Activated T-cell treated with anti-CD3 and anti-CD28 coated beads for 48 hours (primary cell): Measurements from ENCODE around the gene GIMAP5.

Experiments used
- DNase-seq: peaks from one replicate; pipeline ENCODE4 v3.0.0-alpha.2; 2020; ENCODE audit warnings: low read depth

GIMAP5 gene

DNA sequence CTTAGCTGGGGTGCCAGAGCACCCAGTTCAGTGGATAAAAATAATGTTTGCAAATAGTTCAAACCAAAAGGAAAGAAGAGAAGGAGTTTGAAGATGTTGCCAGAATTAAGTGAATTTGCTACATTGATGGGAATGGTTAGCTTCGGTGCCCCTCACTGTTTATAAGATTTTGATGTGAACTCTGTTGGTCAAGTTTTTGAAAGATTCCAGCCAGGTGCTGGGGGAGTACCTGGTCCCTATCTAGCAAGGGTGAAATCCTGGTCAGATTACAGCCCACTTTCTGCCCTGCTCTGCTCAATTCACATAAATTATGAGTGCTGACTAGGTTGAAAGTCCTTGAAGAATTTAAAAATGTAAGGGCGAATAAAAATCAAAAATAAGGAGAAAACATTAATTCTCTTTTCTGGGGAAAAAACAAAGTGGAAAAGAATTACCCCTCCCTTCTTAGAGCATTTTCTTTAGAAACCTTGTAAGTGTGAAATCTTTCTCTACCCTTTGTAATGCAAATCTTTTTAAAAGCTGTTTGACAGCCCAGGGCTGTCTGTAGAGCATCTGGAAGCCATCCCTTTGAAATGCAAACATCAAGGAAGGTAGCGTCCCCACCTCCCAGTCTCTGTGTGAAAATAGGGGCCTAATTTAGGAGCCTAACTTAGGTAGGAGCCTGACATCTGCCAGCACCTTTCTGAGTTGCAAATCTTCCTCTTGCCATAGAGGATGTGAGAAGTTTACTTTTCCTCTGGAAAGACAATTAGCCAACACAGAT is 1.4 kb upstream of the GIMAP5 start:
- DNase-seq = no peak

DNA sequence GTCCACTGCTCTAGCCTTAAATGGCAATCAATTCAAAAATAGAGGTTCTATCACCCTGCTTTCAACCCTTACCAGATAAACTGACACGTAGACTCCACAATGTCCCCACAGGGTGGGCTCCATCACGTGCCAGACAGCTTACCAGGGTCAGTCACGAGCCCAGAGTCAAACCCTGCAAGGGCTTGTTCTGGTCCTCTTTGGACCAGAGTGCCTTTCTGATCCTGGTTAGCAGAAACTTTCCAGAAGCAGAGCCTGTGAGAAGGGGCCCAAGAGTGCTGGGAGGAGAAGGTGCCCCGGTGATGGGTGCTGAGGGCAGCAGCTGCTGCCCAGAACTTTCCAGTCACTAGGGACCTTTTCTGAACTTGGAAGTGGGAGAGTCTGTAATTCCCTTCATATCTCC is 354 bp upstream of the GIMAP5 start:
- no peak for DNase-seq

DNA sequence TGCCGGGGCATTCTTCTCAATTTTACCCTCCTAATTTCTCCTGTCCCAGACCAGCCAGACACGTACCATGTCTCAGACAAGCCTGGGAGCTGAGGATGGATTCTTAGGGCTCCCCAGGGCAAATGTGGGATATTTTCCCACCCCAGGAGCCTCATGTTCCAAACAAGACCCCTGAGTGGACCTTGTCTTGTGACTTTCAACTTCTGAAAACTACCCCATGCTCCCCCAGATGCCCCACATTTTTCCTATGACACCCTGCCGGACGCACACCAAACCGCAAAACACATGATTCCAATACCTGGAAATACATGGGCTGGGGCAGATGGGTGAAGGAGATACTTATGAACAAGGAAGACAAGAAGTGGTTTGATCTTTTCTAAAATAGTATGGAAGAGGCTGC is 874 bp downstream of the GIMAP5 start:
- no peak for DNase-seq

DNA sequence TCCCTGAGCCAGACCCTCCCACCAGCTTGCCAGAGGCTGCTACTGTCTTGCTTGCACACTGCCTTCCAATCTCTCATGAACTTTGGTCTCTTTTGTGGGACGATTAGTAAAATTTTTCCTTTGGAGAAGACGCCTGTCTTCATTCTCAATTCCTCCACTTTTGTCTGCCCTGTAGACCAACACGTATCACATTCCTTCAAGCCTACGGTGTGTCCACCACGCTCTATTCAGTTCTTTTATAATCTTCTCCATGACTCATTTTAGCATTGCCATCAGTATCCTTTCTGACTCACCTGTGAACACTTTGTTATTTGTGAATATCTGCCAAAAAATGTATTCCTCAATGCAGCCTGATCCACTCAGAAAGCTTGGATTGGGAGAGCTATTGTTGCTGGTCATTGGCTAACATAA is 1.4 kb downstream of the GIMAP5 start:
- no peak for DNase-seq

DNA sequence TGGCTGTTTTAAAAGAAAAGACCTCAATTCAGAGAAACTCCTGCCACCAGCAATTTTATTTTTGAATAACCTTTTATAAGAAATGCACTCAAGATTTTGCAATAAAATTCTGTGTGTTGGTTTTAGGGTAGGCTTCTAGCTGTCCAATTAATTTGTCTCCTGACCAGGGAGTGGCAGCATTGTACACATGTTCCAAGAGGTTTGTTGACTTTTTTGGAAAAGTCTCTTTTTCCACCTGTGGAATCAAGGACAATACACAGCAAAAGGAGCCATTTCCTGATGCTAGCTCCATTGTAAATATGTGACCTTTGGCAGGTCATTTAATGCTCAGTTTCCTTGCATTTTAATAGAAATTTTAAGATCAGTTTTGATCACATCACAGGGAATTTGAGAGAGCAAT is 1.8 kb downstream of the GIMAP5 start:
- no peak for DNase-seq

DNA sequence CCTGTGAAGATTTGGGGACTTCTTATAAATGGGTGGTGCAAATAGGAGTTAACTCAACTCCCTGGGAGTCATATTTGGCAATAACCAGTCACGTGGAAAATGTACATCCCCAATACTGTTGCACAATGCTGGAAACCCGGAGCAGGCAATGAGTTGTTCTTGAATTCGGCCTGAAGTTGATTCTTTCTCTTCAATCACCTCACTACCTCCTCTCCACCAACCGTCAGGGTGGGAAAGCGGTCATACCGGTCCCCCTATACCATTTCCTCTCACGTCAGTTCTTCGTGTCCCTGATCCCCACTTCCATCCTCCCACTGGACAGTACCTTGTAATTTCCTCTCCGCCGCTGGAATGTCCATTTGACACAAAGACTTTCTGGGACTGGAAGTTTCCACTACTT is 2.8 kb downstream of the GIMAP5 start:
- DNase-seq = no peak

DNA sequence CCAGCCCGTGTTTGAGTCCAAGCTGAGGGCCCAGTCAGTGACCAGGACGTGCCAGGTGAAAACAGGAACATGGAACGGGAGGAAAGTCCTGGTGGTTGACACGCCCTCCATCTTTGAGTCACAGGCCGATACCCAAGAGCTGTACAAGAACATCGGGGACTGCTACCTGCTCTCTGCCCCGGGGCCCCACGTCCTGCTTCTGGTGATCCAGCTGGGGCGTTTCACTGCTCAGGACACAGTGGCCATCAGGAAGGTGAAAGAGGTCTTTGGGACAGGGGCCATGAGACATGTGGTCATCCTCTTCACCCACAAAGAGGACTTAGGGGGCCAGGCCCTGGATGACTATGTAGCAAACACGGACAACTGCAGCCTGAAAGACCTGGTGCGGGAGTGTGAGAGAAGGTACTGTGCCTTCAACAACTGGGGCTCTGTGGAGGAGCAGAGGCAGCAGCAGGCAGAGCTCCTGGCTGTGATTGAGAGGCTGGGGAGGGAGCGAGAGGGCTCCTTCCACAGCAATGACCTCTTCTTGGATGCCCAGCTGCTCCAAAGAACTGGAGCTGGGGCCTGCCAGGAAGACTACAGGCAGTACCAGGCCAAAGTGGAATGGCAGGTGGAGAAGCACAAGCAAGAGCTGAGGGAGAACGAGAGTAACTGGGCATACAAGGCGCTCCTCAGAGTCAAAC is 5.2 kb downstream of the GIMAP5 start:
- no peak for DNase-seq

DNA sequence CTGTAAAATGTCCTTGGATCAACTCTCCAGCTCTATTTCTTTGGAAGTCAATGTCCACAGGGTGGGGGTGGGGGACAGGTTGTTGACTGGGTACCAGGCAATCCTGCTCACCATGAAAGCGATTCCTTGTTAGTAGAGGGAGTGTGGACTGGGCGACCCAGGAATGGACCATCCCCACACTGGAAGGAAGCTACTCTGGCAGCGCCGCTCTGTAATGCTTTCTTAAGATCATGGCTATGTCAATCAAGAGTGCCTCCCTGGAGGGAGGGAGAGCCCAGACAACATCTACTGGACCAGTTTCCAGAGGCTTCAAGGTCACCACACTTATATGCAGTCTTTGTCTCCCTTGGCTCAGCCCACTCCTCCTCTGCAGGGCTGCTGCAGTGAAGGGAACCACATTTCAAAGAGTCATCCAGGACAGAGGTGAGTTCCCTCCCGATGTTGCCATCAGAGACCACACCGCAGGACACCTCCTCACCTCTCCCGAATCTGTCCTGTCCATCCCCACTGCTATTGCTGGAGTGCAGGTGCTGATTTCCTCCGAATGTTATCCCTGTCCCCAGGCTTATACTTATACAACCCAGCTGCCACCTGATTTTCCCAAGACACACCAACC is 6.9 kb downstream of the GIMAP5 start:
- no peak for DNase-seq

DNA sequence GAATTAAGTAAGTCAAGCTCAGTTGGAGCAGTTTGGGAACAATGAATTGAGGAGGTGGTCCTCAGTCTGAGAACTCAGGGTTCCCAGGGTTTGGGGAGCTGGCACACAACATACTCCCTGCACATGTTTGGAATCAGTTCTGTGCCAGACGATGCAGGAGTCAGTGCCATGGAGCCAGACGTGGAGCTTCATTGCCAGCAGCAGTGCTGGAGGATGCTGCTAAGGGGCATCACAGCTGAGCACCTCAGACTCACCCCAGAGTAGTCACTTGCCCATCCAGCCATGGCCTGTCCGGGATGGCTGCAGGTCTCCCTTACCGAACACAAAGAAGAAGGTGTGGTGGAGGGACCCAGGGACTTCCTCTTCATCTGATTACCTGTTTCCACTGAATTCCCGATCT is 7.9 kb downstream of the GIMAP5 start:
- DNase-seq = no peak

DNA sequence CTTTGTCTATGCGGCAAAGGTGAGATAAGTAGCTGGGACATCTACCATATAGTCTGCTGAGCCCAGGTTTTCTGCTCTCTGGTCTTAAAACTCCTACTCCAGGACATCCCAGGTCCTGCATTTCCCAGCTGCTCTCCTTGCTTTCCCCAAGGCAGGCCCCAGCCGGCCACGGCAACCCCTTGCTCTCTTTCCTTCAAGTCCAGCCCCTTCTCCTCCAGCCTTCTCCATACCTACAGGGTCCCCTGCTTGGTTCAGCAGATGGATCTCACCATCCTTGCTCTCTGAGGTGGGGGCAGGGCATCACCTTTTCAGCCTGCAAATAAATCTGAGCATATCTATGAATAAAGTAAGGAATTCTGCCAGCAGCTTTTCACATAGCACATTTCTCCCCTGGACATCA is 8.7 kb downstream of the GIMAP5 start:
- DNase-seq = no peak

DNA sequence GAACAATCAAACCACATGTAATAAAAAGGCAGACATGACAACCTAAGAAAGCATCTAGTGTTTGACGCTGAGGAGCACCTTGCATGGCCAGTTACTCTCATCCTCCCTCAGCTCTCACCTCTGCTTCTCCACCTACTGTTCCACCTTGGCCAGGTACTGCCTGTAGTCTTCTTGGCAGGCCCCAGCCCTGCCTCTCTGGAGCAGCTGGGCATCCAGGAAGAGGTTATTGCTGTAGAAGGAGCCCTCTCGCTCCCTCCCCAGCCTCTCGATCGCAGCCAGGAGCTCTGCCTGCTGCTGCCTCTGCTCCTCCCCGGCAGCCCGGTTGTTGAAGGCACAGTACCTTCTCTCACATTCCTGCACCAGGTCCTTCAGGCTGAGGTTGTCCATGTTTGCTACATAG is 9.7 kb downstream of the GIMAP5 start:
- no peak for DNase-seq

DNA sequence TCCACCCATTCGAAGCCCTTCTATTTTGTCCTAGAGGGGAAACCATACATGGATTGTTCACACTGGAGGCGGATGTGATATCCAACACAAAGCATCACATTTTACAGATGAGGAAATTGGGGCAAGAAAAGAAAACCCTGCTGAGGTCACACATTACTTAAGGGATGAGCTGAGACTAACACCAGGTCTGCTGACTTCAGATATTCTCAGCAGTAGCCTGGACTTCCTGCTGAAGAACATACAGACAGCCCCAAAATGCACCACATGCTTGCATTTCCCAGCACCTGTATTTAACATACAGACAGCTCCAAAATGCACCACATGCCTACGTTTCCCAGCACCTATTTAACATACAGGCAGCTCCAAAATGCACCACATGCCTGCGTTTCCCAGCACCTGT is 11.2 kb downstream of the GIMAP5 start:
- DNase-seq = no peak

DNA sequence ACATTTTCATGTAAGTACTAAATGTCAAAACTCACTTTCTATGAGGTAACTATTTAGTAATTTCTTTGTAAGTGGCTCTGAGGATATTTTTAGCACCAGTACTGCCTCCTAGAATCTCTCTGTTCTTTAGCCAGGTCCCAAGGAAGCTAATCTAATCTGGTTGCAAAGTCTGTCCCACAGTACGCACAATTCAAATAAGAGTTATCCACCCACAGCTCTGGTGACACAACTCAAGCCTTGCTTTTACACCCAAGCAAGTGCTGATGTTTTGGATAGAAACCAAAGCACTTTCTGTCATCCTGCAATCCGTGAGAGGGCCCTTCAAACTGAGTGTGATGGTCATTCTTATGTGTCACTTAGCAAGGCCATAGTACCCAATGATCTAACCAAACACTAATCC is 14.5 kb downstream of the GIMAP5 start:
- no peak for DNase-seq

DNA sequence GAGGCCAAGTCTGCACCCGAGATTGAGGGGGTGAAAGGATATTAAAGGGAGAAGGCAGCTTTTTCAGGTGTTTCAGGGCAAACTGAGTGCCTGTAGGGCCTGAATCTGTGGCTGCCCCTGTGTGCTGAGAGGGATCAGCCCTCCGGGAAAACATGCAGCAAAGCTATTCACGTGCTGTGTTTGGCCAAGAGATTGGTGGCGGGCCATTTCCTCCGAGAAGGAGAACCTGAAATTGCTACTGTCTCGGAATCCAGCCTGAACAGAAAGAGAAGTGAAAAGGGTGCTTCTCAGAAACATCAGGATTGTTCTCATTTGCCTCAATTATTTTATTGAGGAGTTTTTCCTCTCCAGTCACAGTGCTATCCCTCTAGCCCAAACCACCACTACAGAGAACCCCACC is 16.0 kb downstream of the GIMAP5 start:
- no peak for DNase-seq

DNA sequence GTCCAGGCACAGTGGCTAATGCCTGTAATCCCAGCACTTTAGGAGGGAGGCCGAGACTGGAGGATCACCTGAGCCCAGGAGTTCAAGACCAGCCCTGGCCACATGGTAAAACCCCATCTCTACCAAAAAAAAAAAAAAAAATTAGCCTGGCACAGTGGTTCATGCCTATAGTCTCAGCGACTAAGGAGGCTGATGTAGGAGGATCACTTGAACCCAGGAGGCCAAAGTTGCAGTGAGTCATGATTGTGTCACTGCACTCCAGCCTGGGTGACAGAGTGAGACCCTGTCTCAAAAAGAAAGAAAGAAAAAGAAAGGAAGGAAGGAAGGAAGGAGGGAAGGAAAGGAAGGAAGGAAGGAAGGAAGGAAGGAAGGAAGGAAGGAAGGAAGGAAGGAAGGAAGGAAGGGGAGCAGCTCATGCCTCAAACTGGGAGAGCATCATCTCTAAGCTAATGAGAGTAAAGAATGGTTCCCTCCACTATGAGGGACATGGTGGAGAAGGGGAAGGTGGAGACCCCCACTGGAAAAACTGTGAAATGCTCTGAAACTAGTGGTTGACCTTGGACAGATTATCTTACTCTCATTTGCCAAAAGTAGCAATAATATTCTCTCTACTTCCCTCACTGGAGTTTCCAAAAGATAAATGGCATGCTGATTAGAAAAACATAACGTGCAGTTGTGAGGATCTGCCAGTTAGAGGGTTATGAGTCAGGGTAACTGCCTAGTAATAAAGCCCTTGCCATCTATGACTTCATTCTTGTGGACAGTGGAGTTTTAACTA is 16.8 kb downstream of the GIMAP5 start:
- no peak for DNase-seq

DNA sequence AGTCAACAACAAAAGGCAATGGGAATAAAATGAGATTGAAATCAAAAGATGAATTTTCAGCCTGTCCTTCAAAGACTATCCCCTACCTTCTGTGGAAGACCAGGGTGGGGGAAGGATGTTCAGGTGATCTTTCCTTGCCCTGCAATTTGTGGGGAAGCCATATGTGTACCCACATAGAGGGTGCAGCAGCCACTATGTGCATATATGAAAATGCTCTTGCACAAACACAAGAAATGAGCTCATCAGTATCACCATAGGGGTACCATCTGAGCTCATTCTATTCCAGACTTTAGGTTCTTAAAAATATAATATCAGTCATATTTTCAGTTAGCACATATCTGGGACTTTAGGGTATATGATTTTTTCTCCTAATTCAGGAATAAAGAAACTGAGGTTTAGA is 17.7 kb downstream of the GIMAP5 start:
- no peak for DNase-seq

DNA sequence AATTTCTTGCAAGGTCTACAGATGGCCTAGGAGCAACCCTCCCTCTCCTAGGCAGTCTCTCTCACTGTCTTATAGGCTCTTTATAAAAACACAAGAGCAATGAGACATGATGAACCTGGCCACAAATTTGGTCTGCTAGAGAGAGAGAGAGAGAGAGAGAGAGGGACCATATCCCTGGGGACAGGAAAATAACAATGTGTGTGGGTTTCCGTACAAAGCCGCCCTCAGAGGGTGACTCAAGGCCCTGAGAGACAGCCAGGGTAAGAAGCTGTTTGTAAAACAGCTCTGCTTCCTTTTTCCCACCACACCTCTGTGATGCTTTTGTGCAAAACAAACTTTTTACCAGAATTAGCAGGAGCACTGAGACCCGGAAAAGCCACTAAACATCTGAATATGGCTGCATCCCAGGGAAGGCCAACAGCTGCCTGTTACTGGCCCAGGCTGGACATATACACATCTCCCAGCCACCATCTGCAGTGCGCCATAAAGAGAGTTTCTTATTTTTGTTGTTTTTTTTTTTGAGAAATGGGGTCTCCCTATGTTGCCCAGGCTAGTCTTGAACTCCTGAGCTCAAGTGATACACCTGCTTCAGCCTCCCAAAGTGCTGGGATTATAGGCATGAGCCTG is 18.4 kb downstream of the GIMAP5 start:
- no peak for DNase-seq

DNA sequence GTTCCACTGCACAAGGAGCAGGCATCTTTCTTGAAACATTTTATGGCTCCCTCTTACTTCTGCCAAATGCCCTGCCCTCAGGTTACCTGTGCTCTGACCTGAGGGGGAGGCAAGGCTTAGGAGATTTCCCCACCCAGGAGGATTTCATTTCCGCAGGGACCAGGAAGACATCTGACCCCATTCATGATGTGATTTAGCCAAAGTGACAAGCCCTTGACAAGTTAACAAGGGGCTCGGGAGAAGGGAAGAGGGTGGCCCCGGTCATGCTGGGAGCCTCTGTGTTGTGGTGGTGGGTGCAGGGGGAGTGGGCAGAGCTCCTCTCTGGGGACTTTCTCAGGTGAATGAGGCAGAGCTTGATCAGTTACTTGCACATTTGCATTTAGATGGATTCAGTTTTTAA is 18.9 kb downstream of the GIMAP5 start:
- DNase-seq = no peak

DNA sequence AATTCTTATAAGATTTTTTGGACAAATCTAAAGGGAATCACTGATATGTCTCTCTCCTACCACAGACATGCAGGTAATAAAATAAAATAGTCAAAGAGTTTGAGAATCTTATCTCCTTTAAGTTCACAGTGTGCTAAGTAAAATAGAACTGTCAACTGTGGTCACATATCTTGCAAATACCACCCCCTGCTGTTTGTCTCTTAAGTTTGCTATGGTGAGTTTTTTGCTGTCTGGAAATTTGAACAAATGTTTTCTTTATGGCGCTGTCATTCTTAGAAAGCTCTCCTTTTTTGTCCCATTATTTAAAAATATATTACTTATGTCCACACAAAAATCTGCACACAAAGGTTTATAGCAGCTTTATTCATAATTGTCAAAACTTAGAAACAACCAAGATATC is 19.6 kb downstream of the GIMAP5 start:
- DNase-seq = no peak

DNA sequence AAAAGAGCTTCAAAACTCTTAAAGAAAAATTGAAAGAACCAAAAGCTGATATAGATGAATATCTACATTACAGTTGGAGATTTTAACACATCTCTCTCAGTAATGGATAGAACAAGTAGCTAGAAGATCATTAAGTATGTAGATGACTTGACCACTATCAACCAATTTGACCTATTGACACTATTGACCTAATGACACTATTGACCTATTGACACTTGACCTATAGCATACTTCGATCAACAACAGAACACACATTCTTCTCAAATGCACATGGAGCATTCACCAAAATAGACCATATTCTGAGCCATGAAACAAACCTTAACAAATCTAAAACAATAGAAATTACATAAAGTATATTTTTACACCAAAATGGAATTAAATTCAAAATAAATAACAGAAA is 22.3 kb downstream of the GIMAP5 start:
- no peak for DNase-seq

DNA sequence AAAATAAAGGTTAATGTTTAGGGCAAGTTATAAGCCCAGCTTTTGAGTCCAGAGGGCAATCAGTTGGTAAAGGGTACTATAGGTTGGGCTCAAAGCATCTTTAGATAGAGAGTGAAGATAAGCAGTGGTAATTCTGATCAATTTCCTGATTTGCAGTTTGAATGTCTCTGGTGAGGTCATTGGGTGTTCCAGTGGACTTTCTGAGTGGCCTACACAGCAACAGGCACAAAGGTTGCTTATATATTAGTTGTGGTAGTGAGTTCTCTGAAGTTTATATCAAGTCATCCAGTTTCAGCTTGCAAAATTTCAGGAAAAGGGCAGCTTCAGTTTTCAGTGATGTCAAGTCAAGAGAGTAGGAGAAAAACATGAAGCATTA is 29.1 kb downstream of the GIMAP5 start:
- DNase-seq = no peak

DNA sequence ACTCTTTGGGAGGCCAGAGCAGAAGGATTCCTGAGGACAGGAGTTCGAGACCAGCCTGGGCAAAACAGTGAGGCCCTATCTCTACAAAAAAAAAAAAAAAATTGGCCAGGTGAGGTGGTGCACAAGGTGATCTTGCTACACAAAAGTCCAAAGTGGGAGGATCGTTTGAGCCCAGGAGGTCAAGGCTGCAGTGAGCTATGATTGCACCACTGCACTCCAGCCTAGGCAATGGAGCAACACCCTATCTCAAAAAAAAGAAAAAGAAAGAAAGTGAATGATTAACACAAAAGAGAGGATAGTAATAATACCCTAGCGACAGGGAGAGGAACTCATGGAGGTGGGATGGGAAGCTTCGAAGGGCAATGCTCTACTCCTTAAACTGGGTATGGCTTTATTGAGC is 32.5 kb downstream of the GIMAP5 start:
- DNase-seq = no peak
